B cell (primary cell): ENCODE results near the gene ADAM11. TPM values are rescaled to one million over a fixed set of nuclear protein-coding genes. Genes with fewer than 3 reads are reported as not detected.
A peak's percentile ranks its signal among the peaks of the same experiment; 100 is the strongest.

Experiments
- ATAC-seq: fragments of 200-7000 bp; cut with Tn5 transposase; one replicate; pipeline ENCODE4 v1.10.0; 2021; ENCODE audit warnings: low read depth, mild to moderate bottlenecking, moderate number of reproducible peaks, moderate library complexity
- CTCF ChIA-PET: fragments of 350-600 bp; sonication (Branson Sonifier 250); formaldehyde crosslinking; loops from one replicate; lab custom pipeline; 2021; ENCODE audit warnings: antibody characterized with exemption, inconsistent platforms; lab: Charles Lee
- POLR2A ChIA-PET: fragments of 350-600 bp; sonication (Branson Sonifier 250); formaldehyde crosslinking; loops from one replicate; lab custom pipeline; 2021; ENCODE audit warnings: antibody characterized with exemption; lab: Charles Lee
- DNase-seq: peaks from one replicate; pipeline ENCODE4 v3.0.0; 2013
- H2AFZ ChIP-seq: 2 replicates; pipeline ENCODE4 v1.6.1; 2012; ENCODE audit warnings: mild to moderate bottlenecking, low read depth, low read length; ENCODE audit not compliant: insufficient read depth, poor library complexity, severe bottlenecking
- H3K27ac ChIP-seq, 2 donors: 1 replicate in 1 of 2; 2 replicates in 1 of 2; pipeline ENCODE4 v1.5.1; 2012 to 2013; ENCODE audit warnings: low read length in 2 of 2, mild to moderate bottlenecking in 2 of 2, moderate library complexity in 1 of 2
- H3K27me3 ChIP-seq, 4 experiments: fragments of 200-600 bp in 1 of 4; sonication (generic) in 1 of 4; replicated peaks in 1 of 4; 1 replicate in 2 of 4; 2 replicates in 2 of 4; pipeline versions ENCODE4 v1.6.1 to v1.7.0; 2013 to 2016; ENCODE audit warnings: low read length in 3 of 4, mild to moderate bottlenecking in 2 of 4, mixed read lengths in 1 of 4, moderate library complexity in 1 of 4; ENCODE audit not compliant: insufficient read depth in 4 of 4, control insufficient read depth in 3 of 4; ENCODE audit errors: control extremely low read depth in 1 of 4
- H3K36me3 ChIP-seq, 2 experiments: replicated peaks in 1 of 2; 1 replicate in 1 of 2; 2 replicates in 1 of 2; pipeline versions ENCODE4 v1.6.1 to v1.7.1; 2013; ENCODE audit warnings: low read length in 1 of 2; ENCODE audit not compliant: insufficient read depth in 2 of 2, control insufficient read depth in 1 of 2; ENCODE audit errors: control extremely low read depth in 1 of 2, extremely low read depth in 1 of 2
- H3K4me1 ChIP-seq, 2 donors: fragments of 200-600 bp in 1 of 2; sonication (generic) in 1 of 2; 1 replicate in 1 of 2; 2 replicates in 1 of 2; pipeline versions ENCODE4 v1.5.1 to v1.6.1; 2013 to 2017; ENCODE audit warnings: low read length in 2 of 2; ENCODE audit not compliant: control insufficient read depth in 2 of 2, insufficient read depth in 2 of 2
- H3K4me2 ChIP-seq: replicated peaks from 2 replicates; pipeline ENCODE3; 2012; ENCODE audit warnings: mild to moderate bottlenecking, low read depth, low read length; ENCODE audit not compliant: poor library complexity, severe bottlenecking
- H3K4me3 ChIP-seq, 5 experiments: fragments of 200-600 bp in 1 of 5; sonication (generic) in 1 of 5; 1 replicate in 3 of 5; 2 replicates in 2 of 5; pipeline versions ENCODE4 v1.5.1 to v1.7.0; 2011 to 2016; ENCODE audit warnings: low read length in 4 of 5, mild to moderate bottlenecking in 4 of 5, low read depth in 2 of 5, control low read depth in 1 of 5, moderate library complexity in 1 of 5; ENCODE audit not compliant: insufficient read depth in 1 of 5; ENCODE audit errors: control extremely low read depth in 1 of 5, extremely low read depth in 1 of 5
- H3K79me2 ChIP-seq: fragments of 200-600 bp; sonication (generic); one replicate; pipeline ENCODE4 v1.6.0; 2016; ENCODE audit warnings: low read length; ENCODE audit not compliant: control insufficient read depth, insufficient read depth
- H3K9ac ChIP-seq: fragments of 200-600 bp; sonication (generic); 2 replicates; pipeline ENCODE4 v1.6.1; 2017; ENCODE audit warnings: mild to moderate bottlenecking, low read length, moderate library complexity
- H3K9me3 ChIP-seq, 3 donors: one replicate each; pipeline versions ENCODE4 v1.6.1 to v1.7.1; 2013; ENCODE audit warnings: low read length in 2 of 3; ENCODE audit not compliant: control insufficient read depth in 2 of 3, insufficient read depth in 1 of 3; ENCODE audit errors: control extremely low read depth in 1 of 3
- H4K20me1 ChIP-seq: 2 replicates; pipeline ENCODE4 v1.6.0; 2012; ENCODE audit warnings: mild to moderate bottlenecking, low read length; ENCODE audit not compliant: insufficient read depth, control insufficient read depth, poor library complexity, severe bottlenecking
- H3K27ac Mint-ChIP-seq: one replicate; pipeline ENCODE4 v1.8.0; 2021; ENCODE audit warnings: mixed read lengths
- H3K27me3 Mint-ChIP-seq: one replicate; pipeline ENCODE4 v1.8.0; 2021; ENCODE audit warnings: mixed read lengths
- H3K4me1 Mint-ChIP-seq: one replicate; pipeline ENCODE4 v1.8.0; 2021; ENCODE audit warnings: mixed read lengths
- H3K4me3 Mint-ChIP-seq: one replicate; pipeline ENCODE4 v1.8.0; 2021; ENCODE audit warnings: mixed read lengths
- H3K9me3 Mint-ChIP-seq: one replicate; pipeline ENCODE4 v1.8.0; 2022; ENCODE audit warnings: mixed read lengths; ENCODE audit not compliant: insufficient read depth
- EZH2 ChIP-seq: IDR thresholded peaks from 2 replicates; pipeline ENCODE4 v1.6.1; 2012; ENCODE audit warnings: borderline replicate concordance, low read depth, mild to moderate bottlenecking, moderate library complexity, low read length; ENCODE audit not compliant: insufficient read depth, poor library complexity, severe bottlenecking
- WGBS: methylation state at CpG from one replicate; pipeline ENCODE4 v1.1.5; 2013; ENCODE audit warnings: missing lambda C conversion rate; ENCODE audit not compliant: insufficient coverage; 5-methylcytosine and 5-hydroxymethylcytosine counted together
- intact Hi-C: fragments of 100-400 bp; cut with micrococcal nuclease; formaldehyde crosslinking; loops from one replicate; pipeline ENCODE4 v1.10.0; 2022
- polyA plus RNA-seq: library from polyadenylated mRNA; depleted of rRNA; stranded (reverse); fragments of >200 nt; gene quantifications from 2 replicates; pipeline ENCODE4 v1.2.3, GENCODE V29; 2012
- total RNA-seq, 2 donors: library from RNA; stranded (reverse); fragments of 120-200 nt in 1 of 2; gene quantifications; 1 replicate in 1 of 2; 2 replicates in 1 of 2; pipeline versions ENCODE4 v1.2.3 to v1.2.4, GENCODE V29; 2013 to 2022
- TF ChIP-seq, protein P1 (sequence below): fragments of 200-600 bp; IDR thresholded peaks from one replicate; pipeline ENCODE4 v1.8.0; 2022; ENCODE audit warnings: antibody characterized with exemption, mild to moderate bottlenecking

ADAM11 gene
- total and polyA plus RNA-seq, 2 donors (not counting 1 experiment from before 2014, with no cell fraction given): 0.39 to 1.00 TPM

DNA sequence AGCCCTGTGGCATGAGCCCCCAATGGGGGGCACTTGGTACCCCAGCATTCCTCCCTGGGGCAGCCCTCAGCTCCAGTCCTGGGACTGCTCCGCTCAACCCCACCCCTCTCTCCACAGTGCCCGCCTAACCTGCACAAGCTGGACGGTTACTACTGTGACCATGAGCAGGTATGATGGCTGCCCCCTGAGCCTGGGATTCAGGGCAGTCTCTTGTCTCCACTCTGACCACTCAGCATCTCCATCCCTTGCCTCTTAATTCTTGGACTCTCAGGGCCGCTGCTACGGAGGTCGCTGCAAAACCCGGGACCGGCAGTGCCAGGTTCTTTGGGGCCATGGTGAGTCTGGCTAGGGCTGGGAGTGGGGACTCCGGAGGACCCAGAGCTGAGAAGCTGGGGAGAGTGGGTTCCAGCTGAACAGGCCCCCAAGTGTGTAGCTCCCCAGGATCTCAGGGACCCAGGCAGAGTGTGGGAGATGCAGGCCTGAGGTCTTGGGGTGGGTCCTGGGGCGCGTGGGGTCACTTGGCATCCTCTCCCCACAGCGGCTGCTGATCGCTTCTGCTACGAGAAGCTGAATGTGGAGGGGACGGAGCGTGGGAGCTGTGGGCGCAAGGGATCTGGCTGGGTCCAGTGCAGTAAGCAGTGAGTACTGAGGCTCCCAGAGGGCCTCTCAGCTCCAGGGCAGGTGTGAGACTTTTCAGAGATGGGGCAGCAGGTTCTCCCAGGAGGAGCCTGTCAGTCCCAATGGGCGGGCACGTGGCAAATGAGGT, 18.0 kb downstream of the ADAM11 start:
- H3K4me3 Mint-ChIP-seq: peak overlapping the region; percentile 92
- H3K79me2 ChIP-seq: no peaks in the 10 kb centered on the region
- no peak for ATAC-seq
- H4K20me1 ChIP-seq: no peaks in the 10 kb centered on the region
- no peak overlapping the region for H2AFZ ChIP-seq
- POLR2A ChIA-PET: interaction anchor here (0.6 kb wide), 1 partner anchor 556 kb away, joined by 5 read pairs; no protein-coding TSS in a partner anchor
- peak overlapping the region; percentile 100 for H3K4me2 ChIP-seq
- peaks cover 0 to 8% (median 0%) of the 10 kb centered on the region in 3 donors for H3K9me3 ChIP-seq
- H3K4me1 Mint-ChIP-seq: peaks cover 22% of the 10 kb centered on the region
- TF ChIP-seq, protein P1, sequence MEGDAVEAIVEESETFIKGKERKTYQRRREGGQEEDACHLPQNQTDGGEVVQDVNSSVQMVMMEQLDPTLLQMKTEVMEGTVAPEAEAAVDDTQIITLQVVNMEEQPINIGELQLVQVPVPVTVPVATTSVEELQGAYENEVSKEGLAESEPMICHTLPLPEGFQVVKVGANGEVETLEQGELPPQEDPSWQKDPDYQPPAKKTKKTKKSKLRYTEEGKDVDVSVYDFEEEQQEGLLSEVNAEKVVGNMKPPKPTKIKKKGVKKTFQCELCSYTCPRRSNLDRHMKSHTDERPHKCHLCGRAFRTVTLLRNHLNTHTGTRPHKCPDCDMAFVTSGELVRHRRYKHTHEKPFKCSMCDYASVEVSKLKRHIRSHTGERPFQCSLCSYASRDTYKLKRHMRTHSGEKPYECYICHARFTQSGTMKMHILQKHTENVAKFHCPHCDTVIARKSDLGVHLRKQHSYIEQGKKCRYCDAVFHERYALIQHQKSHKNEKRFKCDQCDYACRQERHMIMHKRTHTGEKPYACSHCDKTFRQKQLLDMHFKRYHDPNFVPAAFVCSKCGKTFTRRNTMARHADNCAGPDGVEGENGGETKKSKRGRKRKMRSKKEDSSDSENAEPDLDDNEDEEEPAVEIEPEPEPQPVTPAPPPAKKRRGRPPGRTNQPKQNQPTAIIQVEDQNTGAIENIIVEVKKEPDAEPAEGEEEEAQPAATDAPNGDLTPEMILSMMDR: no peak
- no peak for TF ChIP-seq EZH2
- H3K27ac Mint-ChIP-seq: no peak overlapping the region
- WGBS: 95% methylated on average over 18 of the region's 19 CpGs
- H3K27me3 ChIP-seq: peaks cover 0 to 40% (median 4%) of the 10 kb centered on the region in 4 experiments
- intact Hi-C loops: no loop called here
- peaks cover 8% of the 10 kb centered on the region for H3K27me3 Mint-ChIP-seq
- DNase-seq: no peak
- no peak overlapping the region for H3K27ac ChIP-seq
- no peaks in the 10 kb centered on the region for H3K9me3 Mint-ChIP-seq
- peaks cover 17 to 26% of the 10 kb centered on the region in 2 donors for H3K4me1 ChIP-seq
- no peak overlapping the region for H3K9ac ChIP-seq
- H3K4me3 ChIP-seq: no peak overlapping the region
- H3K36me3 ChIP-seq: no peaks in the 10 kb centered on the region
- CTCF ChIA-PET: interaction anchor here (1.6 to 11.1 kb wide), 4 partner anchors 89 to 358 kb away, joined by 7 to 208 read pairs (median 18); partner anchors contain the start of gene ACBD4
